ENCODE results near the gene KIF13A. TPM values are rescaled to one million over a fixed set of nuclear protein-coding genes. Genes with fewer than 3 reads are reported as not detected.

The KIF13A gene
- total and polyA plus RNA-seq, 9 of the 15 experiments (the other 6 are each of a cell fraction or from before 2014, with no cell fraction given) = 3.6 to 44.3 (median 29.7) TPM

GRCh38 chr6:17971128-17972073 lies 16.0 kb downstream of the KIF13A start (continued):
- TF ChIP-seq, protein P1, sequence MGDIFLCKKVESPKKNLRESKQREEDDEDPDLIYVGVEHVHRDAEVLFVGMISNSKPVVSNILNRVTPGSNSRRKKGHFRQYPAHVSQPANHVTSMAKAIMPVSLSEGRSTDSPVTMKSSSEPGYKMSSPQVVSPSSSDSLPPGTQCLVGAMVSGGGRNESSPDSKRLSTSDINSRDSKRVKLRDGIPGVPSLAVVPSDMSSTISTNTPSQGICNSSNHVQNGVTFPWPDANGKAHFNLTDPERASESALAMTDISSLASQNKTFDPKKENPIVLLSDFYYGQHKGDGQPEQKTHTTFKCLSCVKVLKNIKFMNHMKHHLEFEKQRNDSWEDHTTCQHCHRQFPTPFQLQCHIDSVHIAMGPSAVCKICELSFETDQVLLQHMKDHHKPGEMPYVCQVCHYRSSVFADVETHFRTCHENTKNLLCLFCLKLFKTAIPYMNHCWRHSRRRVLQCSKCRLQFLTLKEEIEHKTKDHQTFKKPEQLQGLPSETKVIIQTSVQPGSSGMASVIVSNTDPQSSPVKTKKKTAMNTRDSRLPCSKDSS (IDR thresholded peaks at IDR 0.05; ENCODE audit: low read depth, partially characterized antibody) = no peak
- TF ChIP-seq SUPT5H (IDR thresholded peaks at IDR 0.05) (no peak), SETDB1 (IDR thresholded peaks at IDR 0.05; ENCODE audit: low read length) (no peak), USF1 (CRISPR knock-in tag; IDR thresholded peaks at IDR 0.05) (no peak), DDX20 (tag; IDR thresholded peaks at IDR 0.05; ENCODE audit: low read depth) (no peak), BCL6 (CRISPR knock-in tag; IDR thresholded peaks at IDR 0.05) (no peak), ZKSCAN1 (IDR thresholded peaks at IDR 0.05; ENCODE audit: low read depth, low read length) (no peak), SP1 (CRISPR knock-in tag; IDR thresholded peaks at IDR 0.05) (no peak), ETV1 (tag; conservative IDR thresholded peaks at IDR 0.05; ENCODE audit: low read depth) (peak; percentile 41), ZNF274 (IDR thresholded peaks at IDR 0.05; ENCODE audit: borderline replicate concordance, low read depth, low read length) (no peak), RFX7 (CRISPR knock-in tag; IDR thresholded peaks at IDR 0.05) (no peak), HINFP (tag; conservative IDR thresholded peaks at IDR 0.05; ENCODE audit: low read depth) (no peak), HSF4 (CRISPR knock-in tag; IDR thresholded peaks at IDR 0.05; ENCODE audit: borderline replicate concordance) (no peak), CBX2 (IDR thresholded peaks at IDR 0.05; ENCODE audit: insufficient read depth, low read length, poor library complexity, severe bottlenecking) (no peak), CBX8 (IDR thresholded peaks at IDR 0.05; ENCODE audit: borderline replicate concordance, extremely low read depth, low read depth, low read length, poor library complexity, severe bottlenecking) (no peak), CHD4 (IDR thresholded peaks at IDR 0.05; ENCODE audit: insufficient read depth, insufficient replicate concordance, low read depth, low read length, poor library complexity, severe bottlenecking) (no peak), TSC22D4 (tag; IDR thresholded peaks at IDR 0.05) (no peak), POLR3G (IDR thresholded peaks at IDR 0.05; ENCODE audit: extremely low read depth, insufficient read length, insufficient replicate concordance) (no peak), ZC3H4 (CRISPR knock-in tag; IDR thresholded peaks at IDR 0.05; ENCODE audit: borderline replicate concordance) (no peak), ATF7 (IDR thresholded peaks at IDR 0.05) (peak; percentile 49; the same call in 1 of the 2 replicates), MAFG (tag; conservative IDR thresholded peaks at IDR 0.05) (peak; percentile 81)
- TF ChIP-seq, protein P2, sequence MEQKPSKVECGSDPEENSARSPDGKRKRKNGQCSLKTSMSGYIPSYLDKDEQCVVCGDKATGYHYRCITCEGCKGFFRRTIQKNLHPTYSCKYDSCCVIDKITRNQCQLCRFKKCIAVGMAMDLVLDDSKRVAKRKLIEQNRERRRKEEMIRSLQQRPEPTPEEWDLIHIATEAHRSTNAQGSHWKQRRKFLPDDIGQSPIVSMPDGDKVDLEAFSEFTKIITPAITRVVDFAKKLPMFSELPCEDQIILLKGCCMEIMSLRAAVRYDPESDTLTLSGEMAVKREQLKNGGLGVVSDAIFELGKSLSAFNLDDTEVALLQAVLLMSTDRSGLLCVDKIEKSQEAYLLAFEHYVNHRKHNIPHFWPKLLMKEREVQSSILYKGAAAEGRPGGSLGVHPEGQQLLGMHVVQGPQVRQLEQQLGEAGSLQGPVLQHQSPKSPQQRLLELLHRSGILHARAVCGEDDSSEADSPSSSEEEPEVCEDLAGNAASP (IDR thresholded peaks at IDR 0.05) = no peak
